Pulmonary artery endothelial cell (primary cell): Measurements from ENCODE around the gene TBC1D23. TPM values are rescaled to one million over a fixed set of nuclear protein-coding genes. Genes with fewer than 3 reads are reported as not detected.
A peak's percentile ranks its signal among the peaks of the same experiment; 100 is the strongest.
"Not testable (repeated sequence)": the region's sequence is repeated elsewhere in the genome, so short reads cannot be mapped to it uniquely, and the experiment has no call there.

Experiments
- DNase-seq: peaks from one replicate; pipeline ENCODE4 v3.0.0-alpha.2; 2011; ENCODE audit warnings: low read depth, low spot score
- total RNA-seq: library from RNA; depleted of rRNA; stranded (reverse); fragments of >200 nt; gene quantifications from 2 replicates; pipeline ENCODE4 v1.2.3, GENCODE V29; 2014

TBC1D23 gene
- total RNA-seq, 1 donor from 2014 or later = 39.8 TPM

GRCh38 chr3:100256731-100257151 is 4.1 kb upstream of the TBC1D23 start:
- no peak for DNase-seq

- DNase-seq = no peak
Observed at GRCh38 chr3:100257586-100257985, 3.2 kb upstream of the TBC1D23 start.

GRCh38 chr3:100260081-100260684 is 609 bp upstream of the TBC1D23 start:
- no peak for DNase-seq

GRCh38 chr3:100261485-100261903 is 702 bp downstream of the TBC1D23 start:
- no peak for DNase-seq

GRCh38 chr3:100262925-100263324 is 2.1 kb downstream of the TBC1D23 start:
- DNase-seq = not testable (repeated sequence)

- no peak for DNase-seq
Observed at GRCh38 chr3:100263583-100263982, 2.8 kb downstream of the TBC1D23 start.

GRCh38 chr3:100264242-100264641 is 3.5 kb downstream of the TBC1D23 start:
- no peak for DNase-seq

- no peak for DNase-seq
Observed at GRCh38 chr3:100265016-100265415, 4.2 kb downstream of the TBC1D23 start.

GRCh38 chr3:100266531-100266930 is 5.7 kb downstream of the TBC1D23 start:
- no peak for DNase-seq

- no peak for DNase-seq
Observed at GRCh38 chr3:100268156-100268555, 7.4 kb downstream of the TBC1D23 start.

- DNase-seq = no peak
Observed at GRCh38 chr3:100269001-100269400, 8.2 kb downstream of the TBC1D23 start.

- DNase-seq = no peak
Observed at GRCh38 chr3:100269410-100270214, 8.8 kb downstream of the TBC1D23 start.

- no peak for DNase-seq
Observed at GRCh38 chr3:100270215-100270583, 9.4 kb downstream of the TBC1D23 start.

GRCh38 chr3:100271522-100271921 is 10.7 kb downstream of the TBC1D23 start:
- DNase-seq = no peak

- not testable (repeated sequence) for DNase-seq
Observed at GRCh38 chr3:100272797-100273611, 12.2 kb downstream of the TBC1D23 start.

- DNase-seq = no peak
Observed at GRCh38 chr3:100274361-100274760, 13.6 kb downstream of the TBC1D23 start.

- DNase-seq = no peak
Observed at GRCh38 chr3:100277255-100277800, 16.5 kb downstream of the TBC1D23 start.

- DNase-seq = no peak
Observed at GRCh38 chr3:100278910-100279309, 18.1 kb downstream of the TBC1D23 start.

- no peak for DNase-seq
Observed at GRCh38 chr3:100288288-100288894, 27.6 kb downstream of the TBC1D23 start.

- peak; percentile 24 for DNase-seq
Observed at GRCh38 chr3:100289339-100289738, 28.5 kb downstream of the TBC1D23 start.

GRCh38 chr3:100295089-100295488 is 34.3 kb downstream of the TBC1D23 start:
- DNase-seq = no peak
